Urothelium cell line (cell line): ENCODE results near the gene RPL14.
"Not testable (repeated sequence)": the region's sequence is repeated elsewhere in the genome, so short reads cannot be mapped to it uniquely, and the experiment has no call there.

Experiments
- DNase-seq: peaks from one replicate; pipeline ENCODE4 v3.0.0; 2011; ENCODE audit warnings: low spot score, mixed read lengths
- FAIRE-seq: peaks from 2 replicates; lab custom pipeline; 2011; peaks lifted over from hg19 to GRCh38; lab: Jason Lieb, UNC

The RPL14 gene

GRCh38 chr3:40461161-40461560 lies 4.0 kb downstream of the RPL14 start:
- FAIRE-seq (no peak), DNase-seq (no peak)

- FAIRE-seq, DNase-seq: not testable (repeated sequence)
Observed at GRCh38 chr3:40462838-40463237, 5.7 kb downstream of the RPL14 start.

GRCh38 chr3:40463579-40463978 lies 6.4 kb downstream of the RPL14 start:
- FAIRE-seq (no peak), DNase-seq (no peak)

GRCh38 chr3:40464339-40465110 lies 7.4 kb downstream of the RPL14 start:
- FAIRE-seq (no peak), DNase-seq (no peak)

- FAIRE-seq (no peak), DNase-seq (no peak)
Observed at GRCh38 chr3:40465111-40465407, 7.9 kb downstream of the RPL14 start.

GRCh38 chr3:40465456-40465855 lies 8.3 kb downstream of the RPL14 start:
- DNase-seq (no peak), FAIRE-seq (no peak)

GRCh38 chr3:40468018-40468417 lies 10.9 kb downstream of the RPL14 start:
- DNase-seq (no peak), FAIRE-seq (no peak)

GRCh38 chr3:40470701-40471100 lies 13.6 kb downstream of the RPL14 start:
- DNase-seq, result no peak
- no peak for FAIRE-seq

GRCh38 chr3:40476478-40477470 lies 19.6 kb downstream of the RPL14 start, which contains the start of gene ZNF619:
Gene ZNF619, plus strand, starts transcription at chr3:40477122. Its CDS starts 858 bp downstream, at chr3:40477980.
- FAIRE-seq (no peak), DNase-seq (peak; percentile 80)

GRCh38 chr3:40477666-40478065 lies 20.5 kb downstream of the RPL14 start:
- DNase-seq, result peak; percentile 18
- FAIRE-seq, result no peak

- DNase-seq (no peak), FAIRE-seq (no peak)
Observed at GRCh38 chr3:40487172-40487571, 30.0 kb downstream of the RPL14 start.

- FAIRE-seq, result no peak
- DNase-seq, result no peak
Observed at GRCh38 chr3:40490916-40491315, 33.8 kb downstream of the RPL14 start.

- DNase-seq, result no peak
- no peak for FAIRE-seq
Observed at GRCh38 chr3:40494698-40495097, 37.6 kb downstream of the RPL14 start.

- DNase-seq, result no peak
- no peak for FAIRE-seq
Observed at GRCh38 chr3:40497288-40497687, 40.1 kb downstream of the RPL14 start.

- no peak for FAIRE-seq
- no peak for DNase-seq
Observed at GRCh38 chr3:40499952-40500351, 42.8 kb downstream of the RPL14 start.

- FAIRE-seq, result no peak
- DNase-seq, result no peak
Observed at GRCh38 chr3:40502034-40502433, 44.9 kb downstream of the RPL14 start.

GRCh38 chr3:40504636-40505430 lies 47.7 kb downstream of the RPL14 start:
- FAIRE-seq, result peak; percentile 56

GRCh38 chr3:40505599-40506462 lies 48.7 kb downstream of the RPL14 start, which contains the start of gene ZNF620:
Gene ZNF620, plus strand, starts transcription at chr3:40506039. Its CDS starts 314 bp downstream, at chr3:40506353.
- FAIRE-seq, result no peak
- DNase-seq, result peak; percentile 81

More at GRCh38 chr3:40504636-40505430, 47.7 kb downstream of the RPL14 start:
- peak; percentile 75 for DNase-seq

GRCh38 chr3:40511031-40511718 lies 54.0 kb downstream of the RPL14 start:
- DNase-seq, result no peak
- no peak for FAIRE-seq
